Endothelial cell of umbilical vein (primary cell): Measurements from ENCODE around the gene SYT14. TPM values are rescaled to one million over a fixed set of nuclear protein-coding genes. Genes with fewer than 3 reads are reported as not detected.
"Not testable (repeated sequence)": the region's sequence is repeated elsewhere in the genome, so short reads cannot be mapped to it uniquely, and the experiment has no call there.

Source experiments
- BruUV-seq: library from RNA; stranded (reverse); fragments of 400-500 nt; replicated peaks from 2 replicates; lab custom pipeline; 2021; lab: Mats Ljungman, UMichigan
- CTCF ChIA-PET: fragments of 300-600, 350-600 bp; sonication (Branson Sonifier 250); formaldehyde crosslinking; loops from one replicate; lab custom pipeline; 2021; ENCODE audit warnings: antibody characterized with exemption, inconsistent platforms; lab: Charles Lee
- POLR2A ChIA-PET: fragments of 300-600, 350-600 bp; sonication (Branson Sonifier 250); formaldehyde crosslinking; loops from one replicate; lab custom pipeline; 2021; ENCODE audit warnings: antibody characterized with exemption, inconsistent platforms; lab: Charles Lee
- DNase-seq: peaks from one replicate; pipeline ENCODE4 v3.0.0-alpha.2; 2011; ENCODE audit warnings: low read depth, low spot score
- FAIRE-seq: peaks from 2 replicates; lab custom pipeline; 2011; peaks lifted over from hg19 to GRCh38; lab: Jason Lieb, UNC
- H2AFZ ChIP-seq: 2 replicates; pipeline ENCODE4 v1.6.0; 2012; ENCODE audit warnings: low read depth, low read length, control low read depth, inconsistent platforms
- H3K27ac ChIP-seq: 2 replicates; pipeline ENCODE4 v1.5.1; 2011; ENCODE audit warnings: low read depth, mild to moderate bottlenecking, control low read depth, low read length, moderate library complexity; ENCODE audit not compliant: insufficient read depth
- H3K27me3 ChIP-seq, 2 experiments: 2 replicates each; pipeline versions ENCODE4 v1.6.0 to v1.6.1; 2011; ENCODE audit warnings: low read length in 2 of 2, mixed read lengths in 1 of 2; ENCODE audit not compliant: control insufficient read depth in 2 of 2, insufficient read depth in 2 of 2
- H3K36me3 ChIP-seq, 2 experiments: 2 replicates in 1 of 2; 3 replicates in 1 of 2; pipeline ENCODE4 v1.5.1; 2011; ENCODE audit warnings: low read length in 2 of 2, mild to moderate bottlenecking in 1 of 2, moderate library complexity in 1 of 2; ENCODE audit not compliant: control insufficient read depth in 2 of 2, insufficient read depth in 2 of 2; ENCODE audit errors: extremely low read depth in 1 of 2
- H3K4me1 ChIP-seq: 3 replicates; pipeline ENCODE4 v1.5.1; 2011; ENCODE audit warnings: mild to moderate bottlenecking, low read length; ENCODE audit not compliant: control insufficient read depth, insufficient read depth; ENCODE audit errors: extremely low read depth
- H3K4me2 ChIP-seq: 2 replicates; pipeline ENCODE4 v1.6.1; 2011; ENCODE audit warnings: low read length, control low read depth, mixed read lengths; ENCODE audit not compliant: insufficient read depth
- H3K4me3 ChIP-seq, 3 experiments: fragments of 200-600 bp in 1 of 3; sonication (generic), shearing (Covaris generic) in 1 of 3; replicated peaks in 1 of 3; 2 replicates each; pipeline ENCODE4 v1.5.1; 2011 to 2016; ENCODE audit warnings: control low read depth in 3 of 3, low read length in 3 of 3, mild to moderate bottlenecking in 2 of 3, inconsistent platforms in 1 of 3, low read depth in 1 of 3, moderate library complexity in 1 of 3; ENCODE audit not compliant: insufficient read depth in 1 of 3
- H3K79me2 ChIP-seq: 2 replicates; pipeline ENCODE4 v1.6.0; 2012; ENCODE audit warnings: low read length, inconsistent platforms; ENCODE audit not compliant: control insufficient read depth, insufficient read depth
- H3K9ac ChIP-seq: replicated peaks from 2 replicates; pipeline ENCODE3; 2011; ENCODE audit warnings: low read length, control low read depth; ENCODE audit not compliant: insufficient read depth; ENCODE audit errors: extremely low read depth
- H3K9me1 ChIP-seq: replicated peaks from 3 replicates; pipeline ENCODE4 v1.6.0; 2011; ENCODE audit warnings: mild to moderate bottlenecking, low read length; ENCODE audit not compliant: control insufficient read depth, insufficient read depth; ENCODE audit errors: extremely low read depth
- H3K9me3 ChIP-seq: replicated peaks from 2 replicates; pipeline ENCODE4 v1.5.1; 2012; ENCODE audit warnings: low read length, inconsistent platforms; ENCODE audit not compliant: control insufficient read depth, insufficient read depth
- H4K20me1 ChIP-seq: replicated peaks from 2 replicates; pipeline ENCODE3; 2011; ENCODE audit warnings: mild to moderate bottlenecking, low read length; ENCODE audit not compliant: control insufficient read depth, insufficient read depth; ENCODE audit errors: extremely low read depth
- EZH2 ChIP-seq: IDR thresholded peaks from 2 replicates; pipeline ENCODE4 v1.6.1; 2012; ENCODE audit warnings: borderline replicate concordance, low read depth, mild to moderate bottlenecking, moderate library complexity, low read length, inconsistent platforms; ENCODE audit not compliant: severe bottlenecking
- FOS ChIP-seq: IDR thresholded peaks from 2 replicates; pipeline ENCODE4 v1.6.1; 2011; ENCODE audit warnings: mild to moderate bottlenecking, low read length, moderate library complexity, borderline replicate concordance; ENCODE audit not compliant: insufficient read depth
- GATA2 ChIP-seq: IDR thresholded peaks from 2 replicates; pipeline ENCODE4 v1.7.0; 2011; ENCODE audit warnings: low read depth, mild to moderate bottlenecking, moderate library complexity, mixed read lengths, low read length; ENCODE audit not compliant: insufficient read length, insufficient read depth
- JUN ChIP-seq: IDR thresholded peaks from 2 replicates; pipeline ENCODE4 v1.6.1; 2011; ENCODE audit warnings: borderline replicate concordance, low read depth; ENCODE audit not compliant: insufficient read length, insufficient read depth
- MYC ChIP-seq: IDR thresholded peaks from one replicate; pipeline ENCODE4 v1.6.1; 2011; ENCODE audit warnings: mild to moderate bottlenecking, low read depth, low read length
- POLR2A ChIP-seq: IDR thresholded peaks from 2 replicates; pipeline ENCODE4 v1.6.1; 2012; ENCODE audit warnings: low read depth, mild to moderate bottlenecking, control low read depth, low read length
- POLR2AphosphoS5 ChIP-seq: IDR thresholded peaks from 2 replicates; pipeline ENCODE4 v1.6.1; 2012; ENCODE audit warnings: low read depth, mild to moderate bottlenecking, control low read depth, low read length, moderate library complexity; ENCODE audit not compliant: insufficient read depth
- dilution Hi-C: fragments of 300-500 bp; cut with MboI; formaldehyde crosslinking; loops from one replicate; pipeline ENCODE4 v1.15.0; 2019; ENCODE audit warnings: low sequenced_read_pairs; ENCODE audit not compliant: extremely low pct_ligation_motif_present
- intact Hi-C: fragments of 100-400 bp; cut with micrococcal nuclease; formaldehyde crosslinking; loops from one replicate; pipeline ENCODE4 v1.10.0; 2022
- polyA plus RNA-seq, 4 experiments: library from polyadenylated mRNA; depleted of rRNA in 3 of 4; stranded (reverse) in 3 of 4; unstranded in 1 of 4; fragments of >200 nt; gene quantifications; 2 replicates each; pipeline versions ENCODE4 v1.2.1 to v1.2.3, GENCODE V29; 2011 to 2012; ENCODE audit warnings: missing spikeins in 1 of 4
- total RNA-seq: library from RNA; stranded (reverse); gene quantifications from 2 replicates; pipeline ENCODE4 v1.2.3, GENCODE V29; 2021
- TF ChIP-seq, protein P1 (sequence below): IDR thresholded peaks from 2 replicates; pipeline ENCODE4 v1.6.1; 2011; ENCODE audit not compliant: insufficient read depth, insufficient read length
- TF ChIP-seq, protein P2 (sequence below), 2 donors: IDR thresholded peaks; 1 replicate in 1 of 2; 2 replicates in 1 of 2; pipeline ENCODE4 v1.5.1; 2011; ENCODE audit warnings: low read length in 2 of 2, mild to moderate bottlenecking in 2 of 2, moderate library complexity in 2 of 2, control low read depth in 1 of 2, inconsistent platforms in 1 of 2, low read depth in 1 of 2; ENCODE audit not compliant: insufficient read depth in 1 of 2; ENCODE audit errors: extremely low read depth in 1 of 2

SYT14 gene
- total and polyA plus RNA-seq, 2 donors (not counting 3 experiments of a cell fraction or from before 2014, with no cell fraction given) = 0.08 to 0.18 TPM

DNA sequence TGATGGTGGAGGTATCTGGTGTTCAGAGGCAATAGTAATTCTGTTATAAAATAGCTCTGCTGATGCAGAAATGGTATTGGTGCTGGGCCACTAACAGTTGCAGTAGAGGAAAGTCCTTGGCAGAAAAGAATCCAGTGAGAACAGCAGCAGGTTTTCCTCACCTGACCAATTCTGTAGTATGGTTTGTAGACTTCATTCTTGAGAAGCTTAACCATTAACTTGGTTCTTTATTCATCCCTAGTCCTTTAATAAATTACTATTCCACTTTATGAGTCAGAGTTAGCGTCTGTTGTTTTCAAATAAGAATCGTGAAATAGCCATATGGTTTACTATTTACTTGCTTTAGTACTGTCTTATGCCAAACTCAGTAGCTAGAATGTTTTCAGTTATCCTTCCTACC, 166.1 kb downstream of the SYT14 start:
- ChIA-PET CTCF (no interaction called here), POLR2A (no interaction called here)
- Histone ChIP-seq H3K27ac (no peak overlapping the region), H3K4me1 (no peaks in the 10 kb centered on the region), H3K27me3 (no peaks in the 10 kb centered on the region), H3K79me2 (no peaks in the 10 kb centered on the region), H4K20me1 (no peaks in the 10 kb centered on the region), H3K9ac (no peak overlapping the region), H3K9me1 (no peaks in the 10 kb centered on the region), H3K4me3 (no peak overlapping the region), H3K9me3 (no peaks in the 10 kb centered on the region), H2AFZ (no peak overlapping the region), H3K4me2 (no peak overlapping the region), H3K36me3 (no peaks in the 10 kb centered on the region)
- dilution Hi-C loops (no loop called here), intact Hi-C loops (no loop called here)
- BruUV-seq = no TSS peak
- no peak for TF ChIP-seq JUN
- no peak for TF ChIP-seq MYC
- TF ChIP-seq EZH2 = no peak
- no peak for TF ChIP-seq POLR2A
- TF ChIP-seq, protein P1, sequence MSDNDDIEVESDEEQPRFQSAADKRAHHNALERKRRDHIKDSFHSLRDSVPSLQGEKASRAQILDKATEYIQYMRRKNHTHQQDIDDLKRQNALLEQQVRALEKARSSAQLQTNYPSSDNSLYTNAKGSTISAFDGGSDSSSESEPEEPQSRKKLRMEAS = no peak
- no peak for TF ChIP-seq POLR2AphosphoS5
- TF ChIP-seq GATA2 = no peak
- TF ChIP-seq FOS = no peak
- TF ChIP-seq, protein P2, sequence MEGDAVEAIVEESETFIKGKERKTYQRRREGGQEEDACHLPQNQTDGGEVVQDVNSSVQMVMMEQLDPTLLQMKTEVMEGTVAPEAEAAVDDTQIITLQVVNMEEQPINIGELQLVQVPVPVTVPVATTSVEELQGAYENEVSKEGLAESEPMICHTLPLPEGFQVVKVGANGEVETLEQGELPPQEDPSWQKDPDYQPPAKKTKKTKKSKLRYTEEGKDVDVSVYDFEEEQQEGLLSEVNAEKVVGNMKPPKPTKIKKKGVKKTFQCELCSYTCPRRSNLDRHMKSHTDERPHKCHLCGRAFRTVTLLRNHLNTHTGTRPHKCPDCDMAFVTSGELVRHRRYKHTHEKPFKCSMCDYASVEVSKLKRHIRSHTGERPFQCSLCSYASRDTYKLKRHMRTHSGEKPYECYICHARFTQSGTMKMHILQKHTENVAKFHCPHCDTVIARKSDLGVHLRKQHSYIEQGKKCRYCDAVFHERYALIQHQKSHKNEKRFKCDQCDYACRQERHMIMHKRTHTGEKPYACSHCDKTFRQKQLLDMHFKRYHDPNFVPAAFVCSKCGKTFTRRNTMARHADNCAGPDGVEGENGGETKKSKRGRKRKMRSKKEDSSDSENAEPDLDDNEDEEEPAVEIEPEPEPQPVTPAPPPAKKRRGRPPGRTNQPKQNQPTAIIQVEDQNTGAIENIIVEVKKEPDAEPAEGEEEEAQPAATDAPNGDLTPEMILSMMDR (IDR thresholded peaks at IDR 0.05; ENCODE audit: extremely low read depth in 1 of 2, insufficient read depth in 1 of 2, low read depth in 1 of 2, low read length in 2 of 2) = no peak
- FAIRE-seq (no peak), DNase-seq (no peak)

DNA sequence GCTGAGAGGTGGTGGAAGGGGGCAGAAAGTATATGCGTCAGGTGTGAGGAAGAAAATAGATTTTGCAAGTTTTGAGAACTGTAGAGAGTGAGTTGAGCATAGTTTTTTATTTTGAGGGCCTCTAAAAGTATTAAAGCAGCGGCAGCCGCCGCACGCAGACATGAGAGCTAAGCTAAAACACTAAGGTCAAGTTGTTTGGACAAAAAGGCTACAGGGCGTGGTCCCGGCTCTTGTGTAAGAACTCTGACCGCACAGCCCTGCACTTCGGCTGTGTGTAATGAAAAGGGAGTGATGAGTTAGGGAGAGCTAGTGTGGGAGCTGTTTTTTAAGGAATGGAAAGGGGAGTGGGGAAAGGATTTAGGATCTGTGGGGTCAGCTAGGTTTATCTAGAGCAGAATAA, 174.9 kb downstream of the SYT14 start:
- H3K36me3 ChIP-seq, DNase-seq, H4K20me1 ChIP-seq, H3K4me3 ChIP-seq, BruUV-seq, H3K9me3 ChIP-seq, intact Hi-C loops, H2AFZ ChIP-seq, dilution Hi-C loops, CTCF ChIA-PET, H3K4me1 ChIP-seq, H3K27ac ChIP-seq, H3K4me2 ChIP-seq, H3K9me1 ChIP-seq, H3K27me3 ChIP-seq, H3K9ac ChIP-seq, H3K79me2 ChIP-seq, POLR2A ChIA-PET, FAIRE-seq: not testable (repeated sequence)
